ENCODE results near the gene HSD11B1. TPM values are rescaled to one million over a fixed set of nuclear protein-coding genes. Genes with fewer than 3 reads are reported as not detected.
A peak's percentile ranks its signal among the peaks of the same experiment; 100 is the strongest.

Gene HSD11B1
- total RNA-seq, 1 donor from 2014 or later: 8.6 TPM

- H3K4me3 Mint-ChIP-seq (ENCODE audit: low read depth): no peak overlapping the region
- H3K36me3 Mint-ChIP-seq (ENCODE audit: low read depth): peaks cover 25% of the 10 kb centered on the region
- DNase-seq (ENCODE audit: low spot score): no peak
- peaks cover 24% of the 10 kb centered on the region for H3K27me3 Mint-ChIP-seq (ENCODE audit: low read depth)
- H3K27ac Mint-ChIP-seq: peak overlapping the region; percentile 82
- intact Hi-C loops (cut with micrococcal nuclease): loop anchor here (1.0 to 2.0 kb wide), 3 partner anchors 14 to 73 kb away; no protein-coding TSS in a partner anchor
- peaks cover 4% of the 10 kb centered on the region for H3K9me3 Mint-ChIP-seq
- peaks cover 65% of the 10 kb centered on the region for H3K4me1 Mint-ChIP-seq (ENCODE audit: low read depth)
Measured at GRCh38 chr1:209673631-209674417, 30.8 kb upstream of the HSD11B1 start.

- intact Hi-C loops (cut with micrococcal nuclease): loop anchor here (5.0 kb wide), 1 partner anchor 152 kb away; the partner anchor contains the start of gene UTP25
- Mint-ChIP-seq H3K27me3 (ENCODE audit: low read depth) (peaks cover 28% of the 10 kb centered on the region), H3K4me1 (ENCODE audit: low read depth) (peaks cover 70% of the 10 kb centered on the region), H3K27ac (peak within 1 kb of the TSS; percentile 82), H3K9me3 (peaks cover 4% of the 10 kb centered on the region), H3K4me3 (ENCODE audit: low read depth) (peak within 1 kb of the TSS; percentile 72), H3K36me3 (ENCODE audit: low read depth) (peaks cover 25% of the 10 kb centered on the region)
- no peak for DNase-seq (ENCODE audit: low spot score)
Measured at GRCh38 chr1:209674957-209675564, 29.6 kb upstream of the HSD11B1 start, which contains the start of gene G0S2. G0S2 (plus strand) TSS chr1:209675412; CDS start chr1:209675685, 273 bp downstream.

- intact Hi-C loops (cut with micrococcal nuclease): loop anchor here (5.0 kb wide), 1 partner anchor 152 kb away; the partner anchor contains the start of gene UTP25
- H3K4me1 Mint-ChIP-seq (ENCODE audit: low read depth): peaks cover 68% of the 10 kb centered on the region
- peaks cover 4% of the 10 kb centered on the region for H3K9me3 Mint-ChIP-seq
- H3K27me3 Mint-ChIP-seq (ENCODE audit: low read depth): peaks cover 33% of the 10 kb centered on the region
- no peak for DNase-seq (ENCODE audit: low spot score)
- H3K36me3 Mint-ChIP-seq (ENCODE audit: low read depth): peaks cover 25% of the 10 kb centered on the region
- peak overlapping the region; percentile 72 for H3K4me3 Mint-ChIP-seq (ENCODE audit: low read depth)
- peak overlapping the region; percentile 57 for H3K27ac Mint-ChIP-seq
Measured at GRCh38 chr1:209675565-209676154, 29.0 kb upstream of the HSD11B1 start.

GRCh38 chr1:209678981-209679539, 25.6 kb upstream of the HSD11B1 start:
- no peaks in the 10 kb centered on the region for H3K9me3 Mint-ChIP-seq
- no peak overlapping the region for H3K4me3 Mint-ChIP-seq (ENCODE audit: low read depth)
- DNase-seq (ENCODE audit: low spot score): no peak
- H3K27ac Mint-ChIP-seq: no peak overlapping the region
- peaks cover 36% of the 10 kb centered on the region for H3K27me3 Mint-ChIP-seq (ENCODE audit: low read depth)
- intact Hi-C loops (cut with micrococcal nuclease): loop anchor here (5.0 kb wide), 1 partner anchor 148 kb away; the partner anchor contains the start of gene UTP25
- peaks cover 37% of the 10 kb centered on the region for H3K4me1 Mint-ChIP-seq (ENCODE audit: low read depth)
- peaks cover 21% of the 10 kb centered on the region for H3K36me3 Mint-ChIP-seq (ENCODE audit: low read depth)

- peaks cover 3% of the 10 kb centered on the region for H3K27me3 Mint-ChIP-seq (ENCODE audit: low read depth)
- no peaks in the 10 kb centered on the region for H3K9me3 Mint-ChIP-seq
- H3K36me3 Mint-ChIP-seq (ENCODE audit: low read depth): peaks cover 15% of the 10 kb centered on the region
- peak overlapping the region; percentile 37 for H3K4me3 Mint-ChIP-seq (ENCODE audit: low read depth)
- peaks cover 28% of the 10 kb centered on the region for H3K4me1 Mint-ChIP-seq (ENCODE audit: low read depth)
- intact Hi-C loops (cut with micrococcal nuclease): loop anchor here (5.0 kb wide), 1 partner anchor 34 kb away; the partner anchor contains the start of gene LAMB3
- DNase-seq (ENCODE audit: low spot score): peak; percentile 31
- H3K27ac Mint-ChIP-seq: no peak overlapping the region
Measured at GRCh38 chr1:209685821-209686220, 18.8 kb upstream of the HSD11B1 start.

GRCh38 chr1:209686322-209686721, 18.3 kb upstream of the HSD11B1 start:
- intact Hi-C loops (cut with micrococcal nuclease): loop anchor here (5.0 kb wide), 1 partner anchor 34 kb away; the partner anchor contains the start of gene LAMB3
- Mint-ChIP-seq H3K4me1 (ENCODE audit: low read depth) (peaks cover 28% of the 10 kb centered on the region), H3K27me3 (ENCODE audit: low read depth) (no peaks in the 10 kb centered on the region), H3K36me3 (ENCODE audit: low read depth) (peaks cover 15% of the 10 kb centered on the region), H3K9me3 (no peaks in the 10 kb centered on the region), H3K4me3 (ENCODE audit: low read depth) (no peak overlapping the region), H3K27ac (no peak overlapping the region)
- DNase-seq (ENCODE audit: low spot score): no peak

GRCh38 chr1:209688746-209689234, 15.9 kb upstream of the HSD11B1 start:
- no peaks in the 10 kb centered on the region for H3K9me3 Mint-ChIP-seq
- intact Hi-C loops (cut with micrococcal nuclease): loop anchor here (5.0 kb wide), 1 partner anchor 36 kb away; the partner anchor contains the start of gene LAMB3
- no peak for DNase-seq (ENCODE audit: low spot score)
- no peak overlapping the region for H3K4me3 Mint-ChIP-seq (ENCODE audit: low read depth)
- H3K4me1 Mint-ChIP-seq (ENCODE audit: low read depth): peaks cover 42% of the 10 kb centered on the region
- H3K27ac Mint-ChIP-seq: no peak overlapping the region
- no peaks in the 10 kb centered on the region for H3K27me3 Mint-ChIP-seq (ENCODE audit: low read depth)
- peaks cover 15% of the 10 kb centered on the region for H3K36me3 Mint-ChIP-seq (ENCODE audit: low read depth)

GRCh38 chr1:209689477-209689876, 15.2 kb upstream of the HSD11B1 start:
- Mint-ChIP-seq H3K9me3 (no peaks in the 10 kb centered on the region), H3K4me1 (ENCODE audit: low read depth) (peaks cover 47% of the 10 kb centered on the region), H3K27me3 (ENCODE audit: low read depth) (no peaks in the 10 kb centered on the region), H3K27ac (no peak overlapping the region), H3K4me3 (ENCODE audit: low read depth) (no peak overlapping the region), H3K36me3 (ENCODE audit: low read depth) (peaks cover 15% of the 10 kb centered on the region)
- intact Hi-C loops (cut with micrococcal nuclease): loop anchor here (5.0 kb wide), 1 partner anchor 37 kb away; the partner anchor contains the start of gene LAMB3
- DNase-seq (ENCODE audit: low spot score): no peak

GRCh38 chr1:209691237-209691636, 13.4 kb upstream of the HSD11B1 start:
- Mint-ChIP-seq H3K9me3 (no peaks in the 10 kb centered on the region), H3K4me1 (ENCODE audit: low read depth) (peaks cover 46% of the 10 kb centered on the region), H3K27me3 (ENCODE audit: low read depth) (no peaks in the 10 kb centered on the region), H3K36me3 (ENCODE audit: low read depth) (peaks cover 25% of the 10 kb centered on the region), H3K4me3 (ENCODE audit: low read depth) (no peak overlapping the region), H3K27ac (no peak overlapping the region)
- no peak for DNase-seq (ENCODE audit: low spot score)
- intact Hi-C loops (cut with micrococcal nuclease): no loop called here

GRCh38 chr1:209692296-209692695, 12.3 kb upstream of the HSD11B1 start:
- no peaks in the 10 kb centered on the region for H3K9me3 Mint-ChIP-seq
- H3K4me1 Mint-ChIP-seq (ENCODE audit: low read depth): peaks cover 45% of the 10 kb centered on the region
- peaks cover 26% of the 10 kb centered on the region for H3K36me3 Mint-ChIP-seq (ENCODE audit: low read depth)
- no peak overlapping the region for H3K4me3 Mint-ChIP-seq (ENCODE audit: low read depth)
- no peaks in the 10 kb centered on the region for H3K27me3 Mint-ChIP-seq (ENCODE audit: low read depth)
- no peak for DNase-seq (ENCODE audit: low spot score)
- intact Hi-C loops (cut with micrococcal nuclease): loop anchor here (2.0 kb wide), 2 partner anchors 115 to 123 kb away; no protein-coding TSS in a partner anchor
- H3K27ac Mint-ChIP-seq: peak overlapping the region; percentile 43

GRCh38 chr1:209692745-209693504, 11.7 kb upstream of the HSD11B1 start:
- Mint-ChIP-seq H3K9me3 (no peaks in the 10 kb centered on the region), H3K27ac (peak overlapping the region; percentile 53), H3K4me1 (ENCODE audit: low read depth) (peaks cover 43% of the 10 kb centered on the region), H3K4me3 (ENCODE audit: low read depth) (no peak overlapping the region), H3K27me3 (ENCODE audit: low read depth) (no peaks in the 10 kb centered on the region), H3K36me3 (ENCODE audit: low read depth) (peaks cover 25% of the 10 kb centered on the region)
- intact Hi-C loops (cut with micrococcal nuclease): loop anchor here (1.0 to 2.0 kb wide), 5 partner anchors 54 to 124 kb away; no protein-coding TSS in a partner anchor
- DNase-seq (ENCODE audit: low spot score): peak; percentile 50
